ENCODE results near the gene LPA. TPM values are rescaled to one million over a fixed set of nuclear protein-coding genes. Genes with fewer than 3 reads are reported as not detected.
"Not testable (repeated sequence)": the region's sequence is repeated elsewhere in the genome, so short reads cannot be mapped to it uniquely, and the experiment has no call there.

LPA gene
- total and polyA plus RNA-seq, 8 donors: 0.07 to 2.1 (median 1.4) TPM

DNA sequence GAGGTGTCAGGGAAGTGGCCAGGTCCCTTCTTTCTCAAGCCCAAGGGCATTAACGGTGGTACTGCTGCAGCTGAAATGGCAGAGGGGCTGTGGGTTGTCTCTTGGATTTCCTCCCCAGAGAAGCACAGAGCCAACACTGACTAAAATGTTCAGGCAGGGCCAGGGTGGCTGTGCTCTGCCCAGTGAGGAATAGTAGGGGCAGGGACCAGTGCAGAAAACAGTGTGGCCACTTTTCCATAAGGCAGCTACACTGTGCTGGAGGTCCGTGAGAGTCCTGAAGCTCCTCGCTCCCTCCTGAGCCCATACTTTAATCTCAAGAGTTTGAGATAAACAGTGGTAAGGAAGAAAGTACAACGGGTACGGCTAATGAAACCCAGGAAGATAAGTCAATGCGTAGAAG lies 4.5 kb downstream of the LPA start:
- ATAC-seq: no peak

GRCh38 chr6:160634706-160635105 lies 29.4 kb downstream of the LPA start:
- H3K4me1 ChIP-seq: no peaks in the 10 kb centered on the region
- no peaks in the 10 kb centered on the region for H3K27me3 ChIP-seq
- ATAC-seq (no peak), FAIRE-seq (no peak), DNase-seq (peak in 1 of 6 donors; percentile 11)
- H3K36me3 ChIP-seq: no peaks in the 10 kb centered on the region
- no peak for TF ChIP-seq CTCF (IDR thresholded peaks at IDR 0.05)
- no peak overlapping the region for H3K27ac ChIP-seq
- intact Hi-C loops (cut with DNase I): no loop called here
- H3K9me3 ChIP-seq: no peaks in the 10 kb centered on the region
- 87 to 93% methylated on average over 9 to 10 of the region's 10 CpGs for WGBS, 2 donors
- no peak overlapping the region for H3K4me3 ChIP-seq

More for the DNA sequence above, 4.5 kb downstream of the LPA start:
- WGBS, 2 donors: 76 to 83% methylated on average over 6 of the region's 6 CpGs
- no peaks in the 10 kb centered on the region for H3K4me1 ChIP-seq
- no peaks in the 10 kb centered on the region for H3K36me3 ChIP-seq
- DNase-seq (no peak), FAIRE-seq (no peak)
- no peak overlapping the region for H3K4me3 ChIP-seq
- H3K9me3 ChIP-seq: no peaks in the 10 kb centered on the region
- H3K27me3 ChIP-seq: no peaks in the 10 kb centered on the region
- H3K27ac ChIP-seq: no peak overlapping the region
- no peak for TF ChIP-seq CTCF (IDR thresholded peaks at IDR 0.05)
- intact Hi-C loops (cut with DNase I): loop anchor here in 1 of 3 donors (10.0 kb wide), 1 partner anchor 55 kb away; no protein-coding TSS in a partner anchor

- no peak for TF ChIP-seq CTCF (IDR thresholded peaks at IDR 0.05)
- Histone ChIP-seq H3K9me3 (no peaks in the 10 kb centered on the region), H3K27me3 (no peaks in the 10 kb centered on the region), H3K36me3 (no peaks in the 10 kb centered on the region), H3K4me1 (no peaks in the 10 kb centered on the region), H3K4me3 (no peak overlapping the region), H3K27ac (no peak overlapping the region)
- WGBS, 2 donors: 46 to 61% methylated on average over 1 of the region's 1 CpG
- ATAC-seq (no peak), DNase-seq (no peak), FAIRE-seq (no peak)
- intact Hi-C loops (cut with DNase I): no loop called here
Observed at GRCh38 chr6:160595838-160596832, 67.9 kb downstream of the LPA start.

DNA sequence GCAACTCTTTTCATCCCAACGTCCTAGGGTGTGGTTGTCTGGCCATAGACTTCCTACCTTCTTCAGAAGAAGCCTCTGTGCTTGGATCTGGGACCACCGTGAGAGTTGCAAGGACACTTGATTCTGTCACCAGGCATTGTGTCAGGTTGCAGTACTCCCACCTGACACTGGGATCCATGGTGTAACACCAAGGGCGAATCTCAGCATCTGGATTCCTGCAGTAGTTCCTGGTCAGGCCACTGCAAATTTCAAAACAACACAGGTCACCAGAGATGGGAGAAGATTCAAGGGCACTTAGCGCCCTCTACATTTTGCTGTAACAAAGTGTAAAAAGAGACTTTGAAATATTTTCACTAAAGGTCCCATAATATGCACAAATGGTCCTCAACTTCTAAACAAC lies 68.8 kb downstream of the LPA start:
- ATAC-seq; DNase-seq; H3K36me3 ChIP-seq; FAIRE-seq; H3K4me3 ChIP-seq; H3K27me3 ChIP-seq; H3K27ac ChIP-seq; H3K4me1 ChIP-seq; intact Hi-C loops (cut with DNase I); H3K9me3 ChIP-seq: not testable (repeated sequence)
- WGBS, 2 donors: 46 to 57% methylated on average over 4 of the region's 4 CpGs

- Histone ChIP-seq H3K27me3 (no peaks in the 10 kb centered on the region), H3K36me3 (no peaks in the 10 kb centered on the region), H3K27ac (no peak overlapping the region), H3K4me3 (no peak overlapping the region), H3K4me1 (no peaks in the 10 kb centered on the region), H3K9me3 (no peaks in the 10 kb centered on the region)
- intact Hi-C loops (cut with DNase I): no loop called here
- FAIRE-seq: no peak
- TF ChIP-seq CTCF (IDR thresholded peaks at IDR 0.05): no peak
- ATAC-seq: no peak
- 67 to 72% methylated on average over 4 of the region's 4 CpGs for WGBS, 2 donors
- DNase-seq: no peak
Observed at GRCh38 chr6:160586374-160586773, 77.7 kb downstream of the LPA start.

Measured in pancreas (tissue), 10 donors.